Heart right ventricle (tissue), 16 donors: ENCODE results near the gene OR9I1. TPM values are rescaled to one million over a fixed set of nuclear protein-coding genes. Genes with fewer than 3 reads are reported as not detected.

Experiments
- ATAC-seq, 8 donors: fragments of 200-7000 bp; cut with Tn5 transposase; one replicate each; pipeline ENCODE4 v1.9.1; 2020; ENCODE audit warnings: mild to moderate bottlenecking in 8 of 8, moderate library complexity in 8 of 8, moderate number of reproducible peaks in 1 of 8
- DNase-seq, 2 donors: peaks; one replicate each; pipeline ENCODE4 v3.0.0-alpha.2; 2020
- H3K27ac ChIP-seq, 10 donors: fragments of 200-600 bp; sonication (generic) in 2 of 10; one replicate each; pipeline versions ENCODE4 v1.5.0 to v1.8.0; 2020 to 2022; ENCODE audit warnings: mild to moderate bottlenecking in 3 of 10
- H3K27me3 ChIP-seq, 7 donors: fragments of 200-600 bp; one replicate each; pipeline ENCODE4 v1.8.0; 2021 to 2022; ENCODE audit warnings: mild to moderate bottlenecking in 2 of 7
- H3K36me3 ChIP-seq, 9 donors: fragments of 200-600 bp; sonication (generic) in 1 of 9; one replicate each; pipeline versions ENCODE4 v1.5.0 to v1.8.0; 2020 to 2022; ENCODE audit warnings: mild to moderate bottlenecking in 2 of 9
- H3K4me1 ChIP-seq, 9 donors: fragments of 200-600 bp; sonication (generic) in 1 of 9; one replicate each; pipeline versions ENCODE4 v1.5.0 to v1.8.0; 2020 to 2022; ENCODE audit warnings: mild to moderate bottlenecking in 4 of 9
- H3K4me3 ChIP-seq, 10 donors: fragments of 200-600 bp; sonication (generic) in 2 of 10; one replicate each; pipeline versions ENCODE4 v1.5.0 to v1.8.0; 2020 to 2022; ENCODE audit warnings: mild to moderate bottlenecking in 7 of 10, moderate library complexity in 2 of 10
- H3K9me3 ChIP-seq, 11 donors: fragments of 200-600 bp in 10 of 11; sonication (generic) in 2 of 11; one replicate each; pipeline versions ENCODE4 v1.5.0 to v1.8.0; 2013 to 2022; ENCODE audit warnings: mild to moderate bottlenecking in 2 of 11, control low read depth in 1 of 11, moderate library complexity in 1 of 11
- WGBS, 2 donors: extraction: QIAGEN DNeasy Blood & Tissue Kit; methylation state at CpG; one replicate each; pipeline ENCODE4 v1.1.7; 2013; ENCODE audit warnings: inconsistent platforms in 1 of 2; 5-methylcytosine and 5-hydroxymethylcytosine counted together
- intact Hi-C, 10 donors: fragments of 100-400 bp; cut with DNase I; formaldehyde crosslinking; loops; one replicate each; pipeline versions ENCODE4 v1.11.1 to v1.14.2; 2022
- long read RNA-seq, 3 donors: library from polyadenylated mRNA; unstranded; transcript quantifications; one replicate each; pipeline ENCODE4 v2.0.0, GENCODE V29; 2020 to 2021
- polyA plus RNA-seq, 2 donors: library from polyadenylated mRNA; stranded (reverse); fragments of 200-250 nt; gene quantifications; one replicate each; pipeline ENCODE4 v1.2.3, GENCODE V29; 2013
- total RNA-seq, 10 donors: library from RNA; stranded (reverse); fragmentation: NEBNext Ultra II Directional in 3 of 10; extraction: Animal tissue kit (Norgen Biotek cat#: 25700) in 3 of 10; gene quantifications; one replicate each; pipeline versions ENCODE4 v1.2.1 to v1.2.4, GENCODE V29; 2021 to 2023
- TF ChIP-seq, protein P1 (sequence below), 9 donors: fragments of 200-600 bp; sonication (generic) in 2 of 9; IDR thresholded peaks; one replicate each; pipeline versions ENCODE4 v1.5.0 to v1.8.0; 2021 to 2022; ENCODE audit warnings: antibody characterized with exemption in 9 of 9, mild to moderate bottlenecking in 5 of 9, moderate library complexity in 1 of 9
- donor health status: Arrhythmogenic right ventricular cardiomyopathy.
- donor health status: ischemic (EF 13 %, LVEDD 7.1; RV severe dilation, severe dysfunction).
- donor health status: healthy with polysubstance abuse.
- donor health status: DM: no; HTN: yes; CAD: no.
- donor health status: DM: no; HTN: no; CAD: no.
- donor health status: ischemic (EF 25% LVEDD 6.9; RV normal size, moderate dysfunction).
- donor health status: ischemic (EF 25% LVEDD 5.7; RV mildly dilated, moderate dysfunction).
- donor health status: healthy.
- donor health status: DM: yes; HTN: yes; CAD: no.
- donor health status: Ischemic cardiomyopathy.
- donor health status: ischemic (EF 35%, LVEDD 5.7; RV mildly dilated, moderate dysfunction).
- donor health status: nonischemic (EF 11% LVEDD 7.7; RV severe dilation, severe dysfunction).
- donor health status: DM: yes; HTN: yes; CAD: no.
- donor health status: PGD.
- donor health status: ischemic (EF 29% LVEDD 5.4; RV normal size, mild dysfunction).
- donor health status: nonischemic (EF 23%, LVEDD 6.1; RV moderate dilation, normal function).

OR9I1 gene, protein sequence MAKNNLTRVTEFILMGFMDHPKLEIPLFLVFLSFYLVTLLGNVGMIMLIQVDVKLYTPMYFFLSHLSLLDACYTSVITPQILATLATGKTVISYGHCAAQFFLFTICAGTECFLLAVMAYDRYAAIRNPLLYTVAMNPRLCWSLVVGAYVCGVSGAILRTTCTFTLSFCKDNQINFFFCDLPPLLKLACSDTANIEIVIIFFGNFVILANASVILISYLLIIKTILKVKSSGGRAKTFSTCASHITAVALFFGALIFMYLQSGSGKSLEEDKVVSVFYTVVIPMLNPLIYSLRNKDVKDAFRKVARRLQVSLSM
- not detected for total RNA-seq
- not detected for polyA plus RNA-seq
- long read RNA-seq, donor 1, result 0 reads
- long read RNA-seq, donor 2, result 0 reads
- long read RNA-seq, donor 3, result 0 reads

DNA sequence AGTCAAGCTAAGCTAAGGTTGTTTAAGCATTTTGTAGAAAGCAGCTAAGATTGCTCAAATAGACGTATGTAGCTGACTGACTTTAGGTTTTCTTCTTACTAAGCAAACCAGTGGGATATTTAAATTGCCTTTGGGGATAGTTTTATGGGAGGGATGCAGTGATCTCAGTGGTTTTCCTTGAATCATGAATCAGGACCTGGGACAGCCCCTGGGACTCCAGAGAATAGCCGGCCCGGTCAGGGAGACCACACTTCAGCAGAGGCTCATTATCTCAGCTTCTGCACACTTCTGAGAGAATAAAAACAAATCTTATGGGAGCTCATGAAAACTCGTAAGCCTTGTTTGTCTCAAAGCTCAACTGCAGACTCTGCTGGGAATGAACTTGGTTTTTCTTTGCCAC lies at the start of gene OR9I1:
OR9I1 (minus strand) TSS at position 62 of the 400 bp plus-strand sequence. CDS start 6,086 bp downstream, outside the sequence.
- ATAC-seq (no peak), DNase-seq (no peak)
- Histone ChIP-seq H3K36me3 (no peaks in the 10 kb centered on the region), H3K27ac (no peak within 1 kb of the TSS), H3K27me3 (no peaks in the 10 kb centered on the region), H3K4me1 (no peaks in the 10 kb centered on the region), H3K4me3 (no peak within 1 kb of the TSS), H3K9me3 (no peaks in the 10 kb centered on the region)
- intact Hi-C loops, result loop anchor here in 1 of 10 donors (10.0 kb wide), 1 partner anchor 61 kb away; no protein-coding TSS in a partner anchor
- TF ChIP-seq, protein P1, sequence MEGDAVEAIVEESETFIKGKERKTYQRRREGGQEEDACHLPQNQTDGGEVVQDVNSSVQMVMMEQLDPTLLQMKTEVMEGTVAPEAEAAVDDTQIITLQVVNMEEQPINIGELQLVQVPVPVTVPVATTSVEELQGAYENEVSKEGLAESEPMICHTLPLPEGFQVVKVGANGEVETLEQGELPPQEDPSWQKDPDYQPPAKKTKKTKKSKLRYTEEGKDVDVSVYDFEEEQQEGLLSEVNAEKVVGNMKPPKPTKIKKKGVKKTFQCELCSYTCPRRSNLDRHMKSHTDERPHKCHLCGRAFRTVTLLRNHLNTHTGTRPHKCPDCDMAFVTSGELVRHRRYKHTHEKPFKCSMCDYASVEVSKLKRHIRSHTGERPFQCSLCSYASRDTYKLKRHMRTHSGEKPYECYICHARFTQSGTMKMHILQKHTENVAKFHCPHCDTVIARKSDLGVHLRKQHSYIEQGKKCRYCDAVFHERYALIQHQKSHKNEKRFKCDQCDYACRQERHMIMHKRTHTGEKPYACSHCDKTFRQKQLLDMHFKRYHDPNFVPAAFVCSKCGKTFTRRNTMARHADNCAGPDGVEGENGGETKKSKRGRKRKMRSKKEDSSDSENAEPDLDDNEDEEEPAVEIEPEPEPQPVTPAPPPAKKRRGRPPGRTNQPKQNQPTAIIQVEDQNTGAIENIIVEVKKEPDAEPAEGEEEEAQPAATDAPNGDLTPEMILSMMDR (IDR thresholded peaks at IDR 0.05), result no peak
- 46 to 47% methylated on average over 4 of the region's 4 CpGs for WGBS, 2 donors

DNA sequence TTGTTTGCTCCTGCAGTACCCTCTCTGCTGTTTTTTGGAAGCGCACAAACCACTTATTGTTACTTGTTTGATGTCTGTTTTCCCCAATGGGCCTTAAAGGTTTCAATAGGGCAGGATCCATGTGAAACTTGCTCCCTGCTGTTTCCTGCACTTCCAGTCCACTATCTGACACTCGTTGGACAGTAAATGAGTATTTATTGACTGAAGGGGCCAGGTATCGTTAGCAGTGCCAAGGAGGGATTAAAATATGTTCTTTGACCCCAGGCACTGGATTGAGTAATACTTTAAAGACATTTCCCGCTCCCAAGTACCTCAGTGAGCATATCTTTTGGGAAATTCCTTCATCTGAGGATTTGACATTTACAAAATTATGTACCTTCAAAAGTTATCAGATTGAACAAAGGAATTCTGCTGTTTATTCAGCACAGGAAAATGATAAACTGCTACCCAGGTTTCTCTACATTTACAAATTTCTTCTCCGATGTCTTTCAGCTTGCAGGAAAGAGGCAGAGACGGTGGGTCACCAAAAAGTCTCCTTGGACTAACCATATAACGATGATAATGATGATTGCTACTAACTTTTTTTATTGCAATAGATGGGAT lies 40.3 kb upstream of the OR9I1 start:
- H3K9me3 ChIP-seq, result no peaks in the 10 kb centered on the region
- H3K4me3 ChIP-seq, result no peak overlapping the region
- TF ChIP-seq, protein P1 (IDR thresholded peaks at IDR 0.05), result no peak
- intact Hi-C loops, result no loop called here
- H3K27ac ChIP-seq, result no peak overlapping the region
- H3K36me3 ChIP-seq, result no peaks in the 10 kb centered on the region
- DNase-seq (no peak), ATAC-seq (no peak)
- H3K27me3 ChIP-seq, result no peaks in the 10 kb centered on the region
- no peaks in the 10 kb centered on the region for H3K4me1 ChIP-seq
- 81% methylated on average over 7 of the region's 7 CpGs for WGBS, 2 donors

DNA sequence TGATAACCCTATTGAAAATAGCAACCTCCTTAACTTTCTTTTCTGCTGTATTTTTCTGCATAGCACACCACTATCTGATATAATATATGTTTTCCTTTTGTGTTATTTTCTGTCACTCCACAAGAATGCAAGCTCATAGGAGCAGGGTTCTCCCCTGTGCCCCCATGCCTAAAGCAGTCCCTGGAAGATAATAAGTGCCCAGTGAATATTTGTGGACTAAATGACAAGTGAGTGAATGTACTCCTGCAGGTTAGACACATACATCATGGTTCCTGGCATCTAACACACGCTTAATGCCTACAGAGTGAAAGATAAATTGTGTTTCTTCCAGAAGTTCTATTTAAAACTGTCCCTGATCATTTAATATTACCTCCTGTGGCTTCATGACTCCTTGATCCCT lies 39.7 kb upstream of the OR9I1 start:
- no peak for DNase-seq
- WGBS, 2 donors, result 67 to 71% methylated on average over 1 of the region's 1 CpG

DNA sequence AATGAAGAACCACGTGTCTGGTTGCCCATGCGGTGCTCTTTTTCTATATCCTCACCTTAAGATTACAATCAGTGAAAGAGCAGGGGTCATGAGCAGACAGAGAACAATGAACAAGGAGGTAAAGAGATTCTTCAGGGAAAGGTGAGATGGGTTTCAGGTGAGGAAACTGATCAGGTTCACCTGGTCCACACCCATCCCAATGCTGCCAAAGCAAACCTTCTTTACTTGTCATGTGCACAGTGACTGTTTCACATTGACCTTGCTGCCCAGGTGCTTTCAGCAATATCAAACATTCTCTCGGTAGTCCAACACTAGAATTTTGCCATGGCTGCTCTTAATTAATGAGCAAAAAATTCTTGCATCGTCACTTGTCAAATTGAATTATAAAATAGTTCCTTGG lies 39.1 kb upstream of the OR9I1 start:
- 85 to 92% methylated on average over 4 of the region's 4 CpGs for WGBS, 2 donors
- Histone ChIP-seq H3K36me3 (no peaks in the 10 kb centered on the region), H3K4me1 (no peaks in the 10 kb centered on the region), H3K4me3 (no peak overlapping the region), H3K27me3 (no peaks in the 10 kb centered on the region), H3K9me3 (peaks cover 0 to 6% (median 0%) of the 10 kb centered on the region in 11 donors), H3K27ac (no peak overlapping the region)
- intact Hi-C loops, result no loop called here
- ATAC-seq (no peak), DNase-seq (no peak)
- TF ChIP-seq, protein P1 (IDR thresholded peaks at IDR 0.05), result no peak

More for the DNA sequence above, 39.7 kb upstream of the OR9I1 start:
- no peak for ATAC-seq
- Histone ChIP-seq H3K4me1 (no peaks in the 10 kb centered on the region), H3K4me3 (no peak overlapping the region), H3K36me3 (no peaks in the 10 kb centered on the region), H3K27me3 (no peaks in the 10 kb centered on the region), H3K27ac (no peak overlapping the region), H3K9me3 (peaks cover 0 to 2% (median 0%) of the 10 kb centered on the region in 11 donors)
- intact Hi-C loops, result no loop called here
- TF ChIP-seq, protein P1 (IDR thresholded peaks at IDR 0.05), result no peak
